ENCODE data around the gene BLVRB. TPM values are rescaled to one million over a fixed set of nuclear protein-coding genes. Genes with fewer than 3 reads are reported as not detected.
"Not testable (repeated sequence)": the region's sequence is repeated elsewhere in the genome, so short reads cannot be mapped to it uniquely, and the experiment has no call there.

The BLVRB gene
- total RNA-seq, 3 donors from 2014 or later (not counting 1 experiment from before 2014, with no cell fraction given), result 16.8 to 25.2 (median 18.3) TPM

DNA sequence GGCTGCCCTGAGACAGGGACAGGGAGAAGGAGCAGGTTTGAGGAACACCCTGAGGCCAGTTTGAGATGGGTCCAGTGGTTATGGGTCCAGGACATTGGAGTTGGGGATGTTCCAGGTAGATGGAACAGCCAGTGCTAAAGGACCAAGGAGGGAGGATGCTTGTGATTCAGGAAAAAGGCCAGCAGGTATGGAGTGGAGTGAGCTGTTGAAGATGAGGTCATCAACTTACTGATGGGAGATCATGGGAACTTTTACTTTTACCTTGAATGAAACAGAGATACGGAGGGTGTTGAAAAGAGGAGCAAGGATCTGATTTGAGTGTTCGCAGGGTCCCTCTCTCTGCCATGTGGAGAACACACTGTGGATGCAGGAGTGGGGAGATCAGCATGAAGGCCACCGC, 26.7 kb upstream of the BLVRB start:
- H3K4me1 Mint-ChIP-seq, result peaks cover 7 to 9% of the 10 kb centered on the region in 2 donors
- H3K27ac Mint-ChIP-seq, result no peak overlapping the region
- H3K9me3 Mint-ChIP-seq, result no peaks in the 10 kb centered on the region
- WGBS (ENCODE audit: insufficient coverage), result 92% methylated on average over 3 of the region's 3 CpGs
- Histone ChIP-seq H3K9me3 (ENCODE audit: control insufficient read depth, insufficient read depth, low read length) (no peaks in the 10 kb centered on the region), H3K36me3 (ENCODE audit: control insufficient read depth, insufficient read depth, low read length) (no peaks in the 10 kb centered on the region), H3K4me1 (ENCODE audit: control insufficient read depth, insufficient read depth, low read length) (peaks cover 6% of the 10 kb centered on the region), H3K4me3 (ENCODE audit: low read length) (no peak overlapping the region), H3K27me3 (ENCODE audit: control insufficient read depth, insufficient read depth, low read length) (peaks cover 2% of the 10 kb centered on the region), H3K27ac (ENCODE audit: low read length) (no peak overlapping the region)
- no peak overlapping the region for H3K4me3 Mint-ChIP-seq
- no peak for DNase-seq
- no peaks in the 10 kb centered on the region for H3K36me3 Mint-ChIP-seq
- TF ChIP-seq CTCF (IDR thresholded peaks at IDR 0.05), result no peak
- intact Hi-C loops (cut with micrococcal nuclease), result no loop called here
- peaks cover 16 to 38% of the 10 kb centered on the region in 2 donors for H3K27me3 Mint-ChIP-seq (ENCODE audit: low read depth in 2 of 2)
- no peak for ATAC-seq

GRCh38 chr19:40489882-40490230, 24.3 kb upstream of the BLVRB start:
- WGBS (ENCODE audit: insufficient coverage), result 63% methylated on average over 25 of the region's 25 CpGs
- intact Hi-C loops (cut with micrococcal nuclease), result no loop called here
- DNase-seq (no peak), ATAC-seq (no peak)
- no peak for TF ChIP-seq CTCF (IDR thresholded peaks at IDR 0.05)
- Mint-ChIP-seq H3K9me3 (no peaks in the 10 kb centered on the region), H3K27ac (no peak overlapping the region), H3K4me1 (peaks cover 7 to 9% of the 10 kb centered on the region in 2 donors), H3K36me3 (no peaks in the 10 kb centered on the region), H3K4me3 (no peak overlapping the region), H3K27me3 (ENCODE audit: low read depth in 2 of 2) (peaks cover 16 to 35% of the 10 kb centered on the region in 2 donors)
- Histone ChIP-seq H3K9me3 (ENCODE audit: control insufficient read depth, insufficient read depth, low read length) (no peaks in the 10 kb centered on the region), H3K36me3 (ENCODE audit: control insufficient read depth, insufficient read depth, low read length) (no peaks in the 10 kb centered on the region), H3K4me1 (ENCODE audit: control insufficient read depth, insufficient read depth, low read length) (peaks cover 6% of the 10 kb centered on the region), H3K27ac (ENCODE audit: low read length) (no peak overlapping the region), H3K27me3 (ENCODE audit: control insufficient read depth, insufficient read depth, low read length) (peaks cover 2% of the 10 kb centered on the region), H3K4me3 (ENCODE audit: low read length) (no peak overlapping the region)

GRCh38 chr19:40486017-40486416, 20.5 kb upstream of the BLVRB start:
- H3K36me3 Mint-ChIP-seq, result no peaks in the 10 kb centered on the region
- H3K4me1 Mint-ChIP-seq, result peaks cover 7 to 9% of the 10 kb centered on the region in 2 donors
- no peak for TF ChIP-seq CTCF (IDR thresholded peaks at IDR 0.05)
- ATAC-seq, result no peak
- peaks cover 9 to 22% of the 10 kb centered on the region in 2 donors for H3K27me3 Mint-ChIP-seq (ENCODE audit: low read depth in 2 of 2)
- H3K36me3 ChIP-seq (ENCODE audit: control insufficient read depth, insufficient read depth, low read length), result no peaks in the 10 kb centered on the region
- 91% methylated on average over 3 of the region's 3 CpGs for WGBS (ENCODE audit: insufficient coverage)
- intact Hi-C loops (cut with micrococcal nuclease), result no loop called here
- peaks cover 6% of the 10 kb centered on the region for H3K4me1 ChIP-seq (ENCODE audit: control insufficient read depth, insufficient read depth, low read length)
- no peak for DNase-seq
- no peaks in the 10 kb centered on the region for H3K9me3 ChIP-seq (ENCODE audit: control insufficient read depth, insufficient read depth, low read length)
- H3K27ac ChIP-seq (ENCODE audit: low read length), result no peak overlapping the region
- H3K27ac Mint-ChIP-seq, result no peak overlapping the region
- peaks cover 4% of the 10 kb centered on the region for H3K27me3 ChIP-seq (ENCODE audit: control insufficient read depth, insufficient read depth, low read length)
- H3K4me3 ChIP-seq (ENCODE audit: low read length), result no peak overlapping the region
- H3K9me3 Mint-ChIP-seq, result no peaks in the 10 kb centered on the region
- no peak overlapping the region for H3K4me3 Mint-ChIP-seq

DNA sequence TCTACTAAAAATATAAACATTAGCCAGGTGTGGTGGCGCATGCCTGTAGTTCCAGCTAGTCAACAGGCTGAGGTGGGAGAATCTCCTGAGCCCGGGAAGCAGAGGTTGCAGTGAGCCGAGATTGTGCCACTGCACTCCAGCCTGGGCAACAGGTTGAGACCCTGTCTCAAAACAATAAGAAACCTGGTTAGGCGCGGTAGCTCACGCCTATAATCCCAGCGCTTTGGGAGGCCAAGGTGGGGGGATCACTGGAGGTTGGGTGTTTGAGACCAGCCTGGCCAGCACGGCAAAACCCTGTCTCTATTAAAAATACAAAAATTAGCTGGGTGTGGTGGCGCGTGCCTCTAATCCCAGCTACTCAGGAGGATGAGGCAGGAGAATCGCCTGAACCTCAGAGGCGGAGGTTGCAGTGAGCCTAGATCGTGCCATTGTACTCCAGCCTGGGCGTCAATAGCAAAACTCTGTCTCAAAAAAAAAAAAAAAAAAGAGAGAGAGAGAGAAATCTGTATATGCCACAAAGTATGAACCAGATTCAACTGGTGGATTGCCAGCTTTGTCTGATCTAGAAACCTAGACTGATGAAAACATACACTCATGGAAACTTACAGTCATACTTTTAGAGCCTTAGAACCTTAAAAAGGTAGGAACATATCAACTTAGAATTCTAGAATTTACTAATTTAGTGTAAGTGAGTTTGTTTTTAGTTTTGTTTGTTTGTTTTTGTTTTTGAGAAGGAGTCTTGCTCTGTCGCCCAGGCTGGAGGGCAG, 10.5 kb upstream of the BLVRB start:
- H3K9me3 ChIP-seq (ENCODE audit: control insufficient read depth, insufficient read depth, low read length); DNase-seq; H3K4me3 Mint-ChIP-seq; H3K4me3 ChIP-seq (ENCODE audit: low read length); H3K27ac Mint-ChIP-seq; H3K27me3 Mint-ChIP-seq (ENCODE audit: low read depth in 2 of 2); H3K4me1 Mint-ChIP-seq; H3K9me3 Mint-ChIP-seq; H3K27ac ChIP-seq (ENCODE audit: low read length); H3K27me3 ChIP-seq (ENCODE audit: control insufficient read depth, insufficient read depth, low read length); intact Hi-C loops (cut with micrococcal nuclease); H3K36me3 Mint-ChIP-seq; H3K36me3 ChIP-seq (ENCODE audit: control insufficient read depth, insufficient read depth, low read length); ATAC-seq; H3K4me1 ChIP-seq (ENCODE audit: control insufficient read depth, insufficient read depth, low read length): not testable (repeated sequence)
- WGBS (ENCODE audit: insufficient coverage), result 92% methylated on average over 15 of the region's 15 CpGs
